GM23338 (cell line): ENCODE measurements around the gene NARS2. TPM values are rescaled to one million over a fixed set of nuclear protein-coding genes. Genes with fewer than 3 reads are reported as not detected.
"Not testable (repeated sequence)": the region's sequence is repeated elsewhere in the genome, so short reads cannot be mapped to it uniquely, and the experiment has no call there.

Experiments
- ATAC-seq: fragments of 200-7000 bp; cut with Tn5 transposase; 3 replicates; pipeline ENCODE4 v1.9.1; 2020
- DNase-seq: peaks from one replicate; pipeline ENCODE4 v3.0.0-alpha.2; 2015; ENCODE audit warnings: low spot score
- H2AFZ ChIP-seq: fragments of 200-600 bp; sonication (generic); 2 replicates; pipeline ENCODE4 v1.8.0; 2016; ENCODE audit warnings: antibody characterized with exemption, mild to moderate bottlenecking, moderate library complexity
- H3F3A ChIP-seq: fragments of 200-600 bp; sonication (generic); replicated peaks from 2 replicates; pipeline ENCODE4 v1.8.0; 2017; ENCODE audit warnings: antibody characterized with exemption, mixed run types, low read depth
- H3K27ac ChIP-seq: fragments of 200-600 bp; sonication (generic); 2 replicates; pipeline ENCODE4 v1.6.1; 2016; ENCODE audit warnings: low read depth
- H3K27me3 ChIP-seq: fragments of 200-600 bp; sonication (generic); 2 replicates; pipeline ENCODE4 v1.8.0; 2016; ENCODE audit warnings: mild to moderate bottlenecking, mixed run types, moderate library complexity; ENCODE audit not compliant: insufficient read depth
- H3K36me3 ChIP-seq: fragments of 200-600 bp; sonication (generic); 2 replicates; pipeline ENCODE4 v1.8.0; 2016; ENCODE audit warnings: mild to moderate bottlenecking; ENCODE audit not compliant: insufficient read depth
- H3K4me1 ChIP-seq: fragments of 200-600 bp; sonication (generic); 2 replicates; pipeline ENCODE4 v1.8.0; 2016; ENCODE audit warnings: mild to moderate bottlenecking, moderate library complexity; ENCODE audit not compliant: insufficient read depth
- H3K4me2 ChIP-seq: fragments of 200-600 bp; sonication (generic); 2 replicates; pipeline ENCODE4 v1.7.1; 2017; ENCODE audit warnings: mixed run types
- H3K4me3 ChIP-seq: fragments of 200-600 bp; sonication (generic); 2 replicates; pipeline ENCODE4 v1.6.1; 2016; ENCODE audit warnings: mixed run types
- H3K79me2 ChIP-seq: fragments of 200-600 bp; sonication (generic); replicated peaks from 2 replicates; pipeline ENCODE4 v1.8.0; 2017; ENCODE audit warnings: mild to moderate bottlenecking; ENCODE audit not compliant: insufficient read depth
- H3K9me2 ChIP-seq: fragments of 200-600 bp; sonication (generic); 2 replicates; pipeline ENCODE4 v1.8.0; 2017; ENCODE audit not compliant: insufficient read depth
- H4K20me1 ChIP-seq: fragments of 200-600 bp; sonication (generic); replicated peaks from 2 replicates; pipeline ENCODE4 v1.8.0; 2017; ENCODE audit warnings: mild to moderate bottlenecking; ENCODE audit not compliant: insufficient read depth
- H3K27ac Mint-ChIP-seq: 2 replicates; pipeline ENCODE4 v1.8.0; 2020; ENCODE audit warnings: inconsistent platforms, mild to moderate bottlenecking, moderate library complexity, mixed read lengths
- H3K27me3 Mint-ChIP-seq: 3 replicates; pipeline ENCODE4 v1.8.0; 2022; ENCODE audit warnings: low read depth, mild to moderate bottlenecking, moderate library complexity, mixed read lengths, inconsistent platforms; ENCODE audit not compliant: insufficient read depth, poor library complexity
- H3K36me3 Mint-ChIP-seq: 3 replicates; pipeline ENCODE4 v1.8.0; 2021; ENCODE audit warnings: low read depth, mild to moderate bottlenecking, inconsistent platforms, moderate library complexity, mixed read lengths
- H3K4me1 Mint-ChIP-seq: 3 replicates; pipeline ENCODE4 v1.8.0; 2020; ENCODE audit warnings: mild to moderate bottlenecking, inconsistent platforms, mixed read lengths
- H3K4me3 Mint-ChIP-seq: 3 replicates; pipeline ENCODE4 v1.8.0; 2021; ENCODE audit warnings: moderate library complexity, mild to moderate bottlenecking, inconsistent platforms, mixed read lengths
- H3K9me3 Mint-ChIP-seq: 3 replicates; pipeline ENCODE4 v1.8.0; 2020; ENCODE audit warnings: moderate library complexity, mild to moderate bottlenecking, inconsistent platforms, mixed read lengths
- CREB1 ChIP-seq: fragments of 250-450 bp; sonication (Bioruptor Pico); IDR thresholded peaks from 2 replicates; pipeline ENCODE4 v1.5.0; 2020; ENCODE audit warnings: low read depth, mild to moderate bottlenecking, moderate library complexity
- EZH2 ChIP-seq: fragments of 200-600 bp; sonication (generic); IDR thresholded peaks from one replicate; pipeline ENCODE4 v1.8.0; 2017; ENCODE audit warnings: antibody characterized with exemption, mild to moderate bottlenecking, low read depth; ENCODE audit not compliant: unreplicated experiment
- STAT1 ChIP-seq: IDR thresholded peaks from one replicate; pipeline ENCODE4 v1.6.1; 2016; ENCODE audit warnings: antibody characterized with exemption; ENCODE audit not compliant: unreplicated experiment
- polyA plus RNA-seq: library from polyadenylated mRNA; unstranded; fragments of >200 nt; fragmentation: Nextera tagmentation; extraction: Ambion mirVana; gene quantifications from 2 replicates; pipeline ENCODE4 v1.2.1, GENCODE V29; 2016
- total RNA-seq: library from RNA; depleted of rRNA; stranded (reverse); fragments of >200 nt; shearing (Covaris generic); gene quantifications from 2 replicates; pipeline ENCODE4 v1.2.3, GENCODE V29; 2014
- TF ChIP-seq, protein P1 (sequence below): fragments of 250-450 bp; sonication (Bioruptor Pico); IDR thresholded peaks from 2 replicates; pipeline ENCODE4 v1.5.0; 2020; ENCODE audit warnings: mild to moderate bottlenecking, moderate library complexity
- TF ChIP-seq, protein P2 (sequence below): IDR thresholded peaks from one replicate; pipeline ENCODE4 v1.6.1; 2018; ENCODE audit warnings: antibody characterized with exemption; ENCODE audit not compliant: unreplicated experiment

The NARS2 gene
- total and polyA plus RNA-seq, 2 experiments from 2014 or later = 45.7 to 62.0 TPM

DNA sequence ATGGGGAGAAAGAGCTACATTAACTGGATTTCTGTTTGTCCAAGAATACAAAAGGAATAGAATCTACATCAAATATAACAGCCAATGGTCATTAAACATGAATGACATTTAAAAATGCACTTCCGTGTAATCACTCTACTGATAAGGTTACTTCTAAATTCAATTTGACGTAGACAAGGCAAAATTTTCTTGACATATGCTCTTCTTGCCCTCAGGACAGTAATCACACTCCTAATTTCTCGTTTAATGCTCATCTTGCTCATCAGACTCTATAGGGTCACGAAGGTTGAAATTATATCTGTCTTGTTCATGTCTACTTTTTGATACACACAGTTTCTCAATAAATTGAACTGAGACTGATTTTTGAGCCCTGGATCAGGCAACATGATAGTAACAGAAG lies 58.4 kb downstream of the NARS2 start (continued):
- TF ChIP-seq, protein P1, sequence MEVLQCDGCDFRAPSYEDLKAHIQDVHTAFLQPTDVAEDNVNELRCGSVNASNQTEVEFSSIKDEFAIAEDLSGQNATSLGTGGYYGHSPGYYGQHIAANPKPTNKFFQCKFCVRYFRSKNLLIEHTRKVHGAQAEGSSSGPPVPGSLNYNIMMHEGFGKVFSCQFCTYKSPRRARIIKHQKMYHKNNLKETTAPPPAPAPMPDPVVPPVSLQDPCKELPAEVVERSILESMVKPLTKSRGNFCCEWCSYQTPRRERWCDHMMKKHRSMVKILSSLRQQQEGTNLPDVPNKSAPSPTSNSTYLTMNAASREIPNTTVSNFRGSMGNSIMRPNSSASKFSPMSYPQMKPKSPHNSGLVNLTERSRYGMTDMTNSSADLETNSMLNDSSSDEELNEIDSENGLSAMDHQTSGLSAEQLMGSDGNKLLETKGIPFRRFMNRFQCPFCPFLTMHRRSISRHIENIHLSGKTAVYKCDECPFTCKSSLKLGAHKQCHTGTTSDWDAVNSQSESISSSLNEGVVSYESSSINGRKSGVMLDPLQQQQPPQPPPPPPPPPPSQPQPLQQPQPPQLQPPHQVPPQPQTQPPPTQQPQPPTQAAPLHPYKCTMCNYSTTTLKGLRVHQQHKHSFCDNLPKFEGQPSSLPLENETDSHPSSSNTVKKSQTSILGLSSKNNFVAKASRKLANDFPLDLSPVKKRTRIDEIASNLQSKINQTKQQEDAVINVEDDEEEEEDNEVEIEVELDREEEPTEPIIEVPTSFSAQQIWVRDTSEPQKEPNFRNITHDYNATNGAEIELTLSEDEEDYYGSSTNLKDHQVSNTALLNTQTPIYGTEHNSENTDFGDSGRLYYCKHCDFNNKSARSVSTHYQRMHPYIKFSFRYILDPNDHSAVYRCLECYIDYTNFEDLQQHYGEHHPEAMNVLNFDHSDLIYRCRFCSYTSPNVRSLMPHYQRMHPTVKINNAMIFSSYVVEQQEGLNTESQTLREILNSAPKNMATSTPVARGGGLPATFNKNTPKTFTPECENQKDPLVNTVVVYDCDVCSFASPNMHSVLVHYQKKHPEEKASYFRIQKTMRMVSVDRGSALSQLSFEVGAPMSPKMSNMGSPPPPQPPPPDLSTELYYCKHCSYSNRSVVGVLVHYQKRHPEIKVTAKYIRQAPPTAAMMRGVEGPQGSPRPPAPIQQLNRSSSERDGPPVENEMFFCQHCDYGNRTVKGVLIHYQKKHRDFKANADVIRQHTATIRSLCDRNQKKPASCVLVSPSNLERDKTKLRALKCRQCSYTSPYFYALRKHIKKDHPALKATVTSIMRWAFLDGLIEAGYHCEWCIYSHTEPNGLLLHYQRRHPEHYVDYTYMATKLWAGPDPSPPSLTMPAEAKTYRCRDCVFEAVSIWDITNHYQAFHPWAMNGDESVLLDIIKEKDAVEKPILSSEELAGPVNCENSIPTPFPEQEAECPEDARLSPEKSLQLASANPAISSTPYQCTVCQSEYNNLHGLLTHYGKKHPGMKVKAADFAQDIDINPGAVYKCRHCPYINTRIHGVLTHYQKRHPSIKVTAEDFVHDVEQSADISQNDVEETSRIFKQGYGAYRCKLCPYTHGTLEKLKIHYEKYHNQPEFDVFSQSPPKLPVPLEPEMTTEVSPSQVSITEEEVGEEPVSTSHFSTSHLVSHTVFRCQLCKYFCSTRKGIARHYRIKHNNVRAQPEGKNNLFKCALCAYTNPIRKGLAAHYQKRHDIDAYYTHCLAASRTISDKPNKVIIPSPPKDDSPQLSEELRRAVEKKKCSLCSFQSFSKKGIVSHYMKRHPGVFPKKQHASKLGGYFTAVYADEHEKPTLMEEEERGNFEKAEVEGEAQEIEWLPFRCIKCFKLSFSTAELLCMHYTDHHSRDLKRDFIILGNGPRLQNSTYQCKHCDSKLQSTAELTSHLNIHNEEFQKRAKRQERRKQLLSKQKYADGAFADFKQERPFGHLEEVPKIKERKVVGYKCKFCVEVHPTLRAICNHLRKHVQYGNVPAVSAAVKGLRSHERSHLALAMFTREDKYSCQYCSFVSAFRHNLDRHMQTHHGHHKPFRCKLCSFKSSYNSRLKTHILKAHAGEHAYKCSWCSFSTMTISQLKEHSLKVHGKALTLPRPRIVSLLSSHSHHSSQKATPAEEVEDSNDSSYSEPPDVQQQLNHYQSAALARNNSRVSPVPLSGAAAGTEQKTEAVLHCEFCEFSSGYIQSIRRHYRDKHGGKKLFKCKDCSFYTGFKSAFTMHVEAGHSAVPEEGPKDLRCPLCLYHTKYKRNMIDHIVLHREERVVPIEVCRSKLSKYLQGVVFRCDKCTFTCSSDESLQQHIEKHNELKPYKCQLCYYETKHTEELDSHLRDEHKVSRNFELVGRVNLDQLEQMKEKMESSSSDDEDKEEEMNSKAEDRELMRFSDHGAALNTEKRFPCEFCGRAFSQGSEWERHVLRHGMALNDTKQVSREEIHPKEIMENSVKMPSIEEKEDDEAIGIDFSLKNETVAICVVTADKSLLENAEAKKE (CRISPR knock-in tag) = no peak

DNA sequence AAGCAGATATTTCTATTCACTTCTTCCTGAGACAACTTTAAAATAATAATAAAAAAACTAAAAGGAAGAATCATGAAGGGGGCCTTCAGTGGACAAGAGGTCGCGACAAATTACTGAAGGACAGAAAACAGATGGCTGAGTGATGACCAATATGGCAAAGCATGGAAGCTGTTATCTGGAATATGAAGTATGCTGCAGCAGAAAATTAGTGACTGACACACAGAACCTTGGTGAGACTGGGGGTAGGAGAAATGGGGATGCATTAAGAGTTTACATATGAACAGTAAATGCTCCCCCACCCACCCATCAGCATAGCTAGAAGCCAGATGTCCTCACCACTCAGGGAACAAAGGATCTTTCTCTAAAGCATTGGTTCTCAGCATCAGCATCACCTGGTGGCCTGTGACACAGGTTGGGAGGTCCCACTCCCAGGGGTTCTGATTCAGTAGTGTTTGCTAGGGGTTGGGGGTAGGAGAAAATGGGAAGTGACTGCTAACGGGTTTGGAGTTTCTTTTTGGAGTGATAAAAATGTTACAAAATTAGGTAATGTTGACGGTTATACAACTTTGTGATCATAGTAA lies 59.7 kb downstream of the NARS2 start:
- Mint-ChIP-seq H3K4me1 (peaks cover 20% of the 10 kb centered on the region), H3K27ac (peak overlapping the region; percentile 11; the same call in 1 of the 2 replicates), H3K4me3 (no peak overlapping the region), H3K36me3 (peaks cover 30% of the 10 kb centered on the region), H3K9me3 (peaks cover 9% of the 10 kb centered on the region), H3K27me3 (no peaks in the 10 kb centered on the region)
- DNase-seq (peak; percentile 44), ATAC-seq (peak; percentile 82)
- Histone ChIP-seq H3K9me2 (no peaks in the 10 kb centered on the region), H3K79me2 (0 out of 2 replicates have a peak, but pooled peaks cover 9% of the 10 kb centered on the region), H3K4me1 (peaks cover 23% of the 10 kb centered on the region), H3K4me2 (no peak overlapping the region), H3K27ac (peak overlapping the region; percentile 61), H3K4me3 (no peak overlapping the region), H2AFZ (no peak overlapping the region), H3K27me3 (no peaks in the 10 kb centered on the region), H4K20me1 (no peaks in the 10 kb centered on the region; the same call in 1 of the 2 replicates), H3K36me3 (peaks cover 8% of the 10 kb centered on the region; the same call in 1 of the 2 replicates), H3F3A (no peaks in the 10 kb centered on the region)
- TF ChIP-seq CREB1 (CRISPR knock-in tag) (no peak; the same call in 1 of the 2 replicates), EZH2 (no peak), STAT1 (no peak)
- TF ChIP-seq, protein P2, sequence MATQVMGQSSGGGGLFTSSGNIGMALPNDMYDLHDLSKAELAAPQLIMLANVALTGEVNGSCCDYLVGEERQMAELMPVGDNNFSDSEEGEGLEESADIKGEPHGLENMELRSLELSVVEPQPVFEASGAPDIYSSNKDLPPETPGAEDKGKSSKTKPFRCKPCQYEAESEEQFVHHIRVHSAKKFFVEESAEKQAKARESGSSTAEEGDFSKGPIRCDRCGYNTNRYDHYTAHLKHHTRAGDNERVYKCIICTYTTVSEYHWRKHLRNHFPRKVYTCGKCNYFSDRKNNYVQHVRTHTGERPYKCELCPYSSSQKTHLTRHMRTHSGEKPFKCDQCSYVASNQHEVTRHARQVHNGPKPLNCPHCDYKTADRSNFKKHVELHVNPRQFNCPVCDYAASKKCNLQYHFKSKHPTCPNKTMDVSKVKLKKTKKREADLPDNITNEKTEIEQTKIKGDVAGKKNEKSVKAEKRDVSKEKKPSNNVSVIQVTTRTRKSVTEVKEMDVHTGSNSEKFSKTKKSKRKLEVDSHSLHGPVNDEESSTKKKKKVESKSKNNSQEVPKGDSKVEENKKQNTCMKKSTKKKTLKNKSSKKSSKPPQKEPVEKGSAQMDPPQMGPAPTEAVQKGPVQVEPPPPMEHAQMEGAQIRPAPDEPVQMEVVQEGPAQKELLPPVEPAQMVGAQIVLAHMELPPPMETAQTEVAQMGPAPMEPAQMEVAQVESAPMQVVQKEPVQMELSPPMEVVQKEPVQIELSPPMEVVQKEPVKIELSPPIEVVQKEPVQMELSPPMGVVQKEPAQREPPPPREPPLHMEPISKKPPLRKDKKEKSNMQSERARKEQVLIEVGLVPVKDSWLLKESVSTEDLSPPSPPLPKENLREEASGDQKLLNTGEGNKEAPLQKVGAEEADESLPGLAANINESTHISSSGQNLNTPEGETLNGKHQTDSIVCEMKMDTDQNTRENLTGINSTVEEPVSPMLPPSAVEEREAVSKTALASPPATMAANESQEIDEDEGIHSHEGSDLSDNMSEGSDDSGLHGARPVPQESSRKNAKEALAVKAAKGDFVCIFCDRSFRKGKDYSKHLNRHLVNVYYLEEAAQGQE = no peak

DNA sequence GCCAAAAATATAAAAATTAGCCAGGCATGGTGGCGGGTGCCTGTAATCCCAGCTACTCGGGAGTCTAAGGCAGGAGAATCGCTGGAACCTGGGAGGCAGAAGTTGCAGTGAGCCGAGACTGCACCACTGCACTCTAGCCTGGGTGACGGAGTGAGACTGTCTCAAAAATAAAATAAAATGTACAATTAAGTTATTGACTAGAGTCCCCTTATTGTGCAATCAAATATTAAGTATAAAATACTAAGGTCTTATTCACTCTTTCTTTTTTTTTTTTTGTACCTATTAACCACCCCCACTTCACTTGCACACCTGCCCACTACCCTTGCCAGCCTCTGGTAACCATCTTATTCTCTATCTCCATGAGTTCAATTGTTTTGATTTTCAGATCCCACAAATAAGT lies 61.6 kb downstream of the NARS2 start:
- not testable (repeated sequence) for H3K27me3 ChIP-seq, H3K27ac ChIP-seq, H4K20me1 ChIP-seq, ATAC-seq, H3K4me3 ChIP-seq, H3K27ac Mint-ChIP-seq, H3K36me3 ChIP-seq, H3K4me3 Mint-ChIP-seq, H3K9me2 ChIP-seq, H3K79me2 ChIP-seq, DNase-seq, H2AFZ ChIP-seq, H3K4me2 ChIP-seq, H3F3A ChIP-seq, H3K27me3 Mint-ChIP-seq
- Mint-ChIP-seq H3K36me3 (peaks cover 43% of the 10 kb centered on the region), H3K4me1 (peaks cover 22% of the 10 kb centered on the region), H3K9me3 (peaks cover 16% of the 10 kb centered on the region)
- H3K4me1 ChIP-seq = peaks cover 27% of the 10 kb centered on the region
